G401 (cell line): ENCODE results near the gene PNRC2. TPM values are rescaled to one million over a fixed set of nuclear protein-coding genes. Genes with fewer than 3 reads are reported as not detected.

Experiments used
- total RNA-seq: library from RNA; depleted of rRNA; stranded (reverse); fragments of >200 nt; shearing (Covaris generic); gene quantifications from 2 replicates; pipeline ENCODE4 v1.2.3, GENCODE V29; 2014; rRNA removed

PNRC2 gene
- total RNA-seq, 1 experiment from 2014 or later = 174 TPM

Other genes with a start within 250 kb of the PNRC2 start
- gene ELOA, start 216.4 kb upstream of the PNRC2 start, total RNA-seq = 54.7 and 70.7 TPM in 2 replicates
- 83.1 and 104 TPM in 2 replicates for gene PITHD1, start 181.4 kb upstream of the PNRC2 start, total RNA-seq
- gene LYPLA2, start 168.7 kb upstream of the PNRC2 start, total RNA-seq = 99.8 and 119 TPM in 2 replicates
- gene GALE, start 159.1 kb upstream of the PNRC2 start, total RNA-seq = 44.8 and 52.7 TPM in 2 replicates
- gene HMGCL, start 134.4 kb upstream of the PNRC2 start, total RNA-seq = 52.9 and 55.8 TPM in 2 replicates
- 79.4 and 84.1 TPM in 2 replicates for gene FUCA1, start 91.5 kb upstream of the PNRC2 start, total RNA-seq
- not detected in 2 replicates for gene CNR2, start 46.5 kb upstream of the PNRC2 start, total RNA-seq
- 49.6 and 63.2 TPM in 2 replicates for gene SRSF10, start 20.5 kb downstream of the PNRC2 start, total RNA-seq
- gene MYOM3, start 152.3 kb downstream of the PNRC2 start, total RNA-seq = 0.49 and 0.54 TPM in 2 replicates
- not detected in 2 replicates for gene IL22RA1, start 183.3 kb downstream of the PNRC2 start, total RNA-seq
- gene IFNLR1, start 227.5 kb downstream of the PNRC2 start, total RNA-seq = 0.62 and 1.5 TPM in 2 replicates